Esophagus squamous epithelium (tissue), 4 donors: ENCODE measurements around the gene WDR75.
"Not testable (repeated sequence)": the region's sequence is repeated elsewhere in the genome, so short reads cannot be mapped to it uniquely, and the experiment has no call there.

Source experiments
- POLR2A ChIP-seq, 4 donors: fragments of 450-650 bp; IDR thresholded peaks; one replicate each; pipeline ENCODE4 v1.6.1; 2017; ENCODE audit warnings: antibody characterized with exemption in 4 of 4, mild to moderate bottlenecking in 4 of 4, moderate library complexity in 3 of 4
- TF ChIP-seq, protein P1 (sequence below), 6 experiments: fragments of 450-650 bp in 4 of 6; fragments of 200-600 bp in 2 of 6; sonication (generic) in 2 of 6; IDR thresholded peaks; one replicate each; pipeline ENCODE4 v1.5.1; 2016 to 2019; ENCODE audit warnings: antibody characterized with exemption in 6 of 6, mild to moderate bottlenecking in 4 of 6, moderate library complexity in 4 of 6

DNA sequence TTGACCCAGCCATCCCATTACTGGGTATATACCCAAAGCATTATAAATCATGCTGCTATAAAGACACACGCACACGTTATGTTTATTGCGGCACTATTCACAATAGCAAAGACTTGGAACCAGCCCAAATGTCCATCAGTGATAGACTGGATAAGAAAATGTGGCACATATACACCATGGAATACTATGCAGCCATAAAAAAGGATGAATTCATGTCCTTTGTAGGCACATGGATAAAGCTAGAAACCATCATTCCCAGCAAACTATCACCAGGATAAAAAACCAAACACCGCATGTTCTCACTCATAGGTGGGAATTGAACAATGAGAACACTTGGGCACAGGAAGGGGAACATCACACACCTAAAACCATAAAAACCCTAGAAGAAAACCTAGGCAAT is 5.5 kb upstream of the WDR75 start:
- TF ChIP-seq, protein P1, sequence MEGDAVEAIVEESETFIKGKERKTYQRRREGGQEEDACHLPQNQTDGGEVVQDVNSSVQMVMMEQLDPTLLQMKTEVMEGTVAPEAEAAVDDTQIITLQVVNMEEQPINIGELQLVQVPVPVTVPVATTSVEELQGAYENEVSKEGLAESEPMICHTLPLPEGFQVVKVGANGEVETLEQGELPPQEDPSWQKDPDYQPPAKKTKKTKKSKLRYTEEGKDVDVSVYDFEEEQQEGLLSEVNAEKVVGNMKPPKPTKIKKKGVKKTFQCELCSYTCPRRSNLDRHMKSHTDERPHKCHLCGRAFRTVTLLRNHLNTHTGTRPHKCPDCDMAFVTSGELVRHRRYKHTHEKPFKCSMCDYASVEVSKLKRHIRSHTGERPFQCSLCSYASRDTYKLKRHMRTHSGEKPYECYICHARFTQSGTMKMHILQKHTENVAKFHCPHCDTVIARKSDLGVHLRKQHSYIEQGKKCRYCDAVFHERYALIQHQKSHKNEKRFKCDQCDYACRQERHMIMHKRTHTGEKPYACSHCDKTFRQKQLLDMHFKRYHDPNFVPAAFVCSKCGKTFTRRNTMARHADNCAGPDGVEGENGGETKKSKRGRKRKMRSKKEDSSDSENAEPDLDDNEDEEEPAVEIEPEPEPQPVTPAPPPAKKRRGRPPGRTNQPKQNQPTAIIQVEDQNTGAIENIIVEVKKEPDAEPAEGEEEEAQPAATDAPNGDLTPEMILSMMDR (IDR thresholded peaks at IDR 0.05): not testable (repeated sequence)
- not testable (repeated sequence) for TF ChIP-seq POLR2A (IDR thresholded peaks at IDR 0.05)
